Panc1 (cell line): ENCODE data around the gene UNC93B1.
"Not testable (repeated sequence)": the region's sequence is repeated elsewhere in the genome, so short reads cannot be mapped to it uniquely, and the experiment has no call there.

Experiments
- POLR2AphosphoS5 ChIP-seq: IDR thresholded peaks from 2 replicates; pipeline ENCODE4 v1.6.1; 2012; ENCODE audit warnings: mild to moderate bottlenecking, low read depth, low read length, moderate library complexity
- TF ChIP-seq, protein P1 (sequence below): fragments of 450-650 bp; IDR thresholded peaks from 2 replicates; pipeline ENCODE4 v1.5.1; 2017; ENCODE audit warnings: mild to moderate bottlenecking

GRCh38 chr11:67947785-67948184 is 56.1 kb downstream of the UNC93B1 start:
- not testable (repeated sequence) for TF ChIP-seq POLR2AphosphoS5
- TF ChIP-seq, protein P1, sequence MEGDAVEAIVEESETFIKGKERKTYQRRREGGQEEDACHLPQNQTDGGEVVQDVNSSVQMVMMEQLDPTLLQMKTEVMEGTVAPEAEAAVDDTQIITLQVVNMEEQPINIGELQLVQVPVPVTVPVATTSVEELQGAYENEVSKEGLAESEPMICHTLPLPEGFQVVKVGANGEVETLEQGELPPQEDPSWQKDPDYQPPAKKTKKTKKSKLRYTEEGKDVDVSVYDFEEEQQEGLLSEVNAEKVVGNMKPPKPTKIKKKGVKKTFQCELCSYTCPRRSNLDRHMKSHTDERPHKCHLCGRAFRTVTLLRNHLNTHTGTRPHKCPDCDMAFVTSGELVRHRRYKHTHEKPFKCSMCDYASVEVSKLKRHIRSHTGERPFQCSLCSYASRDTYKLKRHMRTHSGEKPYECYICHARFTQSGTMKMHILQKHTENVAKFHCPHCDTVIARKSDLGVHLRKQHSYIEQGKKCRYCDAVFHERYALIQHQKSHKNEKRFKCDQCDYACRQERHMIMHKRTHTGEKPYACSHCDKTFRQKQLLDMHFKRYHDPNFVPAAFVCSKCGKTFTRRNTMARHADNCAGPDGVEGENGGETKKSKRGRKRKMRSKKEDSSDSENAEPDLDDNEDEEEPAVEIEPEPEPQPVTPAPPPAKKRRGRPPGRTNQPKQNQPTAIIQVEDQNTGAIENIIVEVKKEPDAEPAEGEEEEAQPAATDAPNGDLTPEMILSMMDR, result not testable (repeated sequence)
